Mononuclear cell (primary cell): ENCODE measurements around the gene TADA2A. TPM values are rescaled to one million over a fixed set of nuclear protein-coding genes. Genes with fewer than 3 reads are reported as not detected.

Experiments used
- total RNA-seq: library from RNA; depleted of rRNA; stranded (reverse); fragments of >200 nt; gene quantifications from one replicate; pipeline ENCODE4 v1.2.3, GENCODE V29; 2012

Gene TADA2A
- total RNA-seq, 1 donor: 12.0 TPM

Other genes with a start within 250 kb of the TADA2A start
- gene C17orf78, start 30.9 kb upstream of the TADA2A start, total RNA-seq: not detected
- gene ACACA, start 50 bp upstream of the TADA2A start, total RNA-seq: 21.9 TPM
- gene DUSP14, start 83.0 kb downstream of the TADA2A start, total RNA-seq: 5.0 TPM
- 46.7 TPM for gene SYNRG, start 202.5 kb downstream of the TADA2A start, total RNA-seq
- 30.0 TPM for gene DDX52, start 236.6 kb downstream of the TADA2A start, total RNA-seq